Neural cell (in vitro differentiated cells): Measurements from ENCODE around the gene TCFL5. TPM values are rescaled to one million over a fixed set of nuclear protein-coding genes. Genes with fewer than 3 reads are reported as not detected.

Experiments
- H2AFZ ChIP-seq: fragments of 200-600, 300-800 bp; sonication (generic), shearing (Covaris generic); 2 replicates; pipeline ENCODE4 v1.6.0; 2014; ENCODE audit warnings: low read depth, mild to moderate bottlenecking, antibody characterized with exemption, low read length, moderate library complexity
- H3F3A ChIP-seq: fragments of 200-600 bp; shearing (Covaris generic); 2 replicates; pipeline ENCODE4 v1.6.1; 2016; ENCODE audit warnings: mild to moderate bottlenecking, moderate library complexity, mixed read lengths, antibody characterized with exemption, low read length; ENCODE audit not compliant: insufficient read depth, poor library complexity, severe bottlenecking
- H3K27ac ChIP-seq: fragments of 200-600, 300-800 bp; sonication (generic), shearing (Covaris generic); 2 replicates; pipeline ENCODE4 v1.5.1; 2014; ENCODE audit warnings: mild to moderate bottlenecking, low read length, moderate library complexity
- H3K27me3 ChIP-seq: fragments of 300-800, 200-600 bp; sonication (generic), shearing (Covaris generic); 2 replicates; pipeline ENCODE4 v1.6.0; 2014; ENCODE audit warnings: mild to moderate bottlenecking, low read depth, low read length, moderate library complexity; ENCODE audit not compliant: insufficient read depth
- H3K36me3 ChIP-seq: fragments of 300-800, 200-600 bp; sonication (generic), shearing (Covaris generic); 2 replicates; pipeline ENCODE4 v1.5.1; 2014; ENCODE audit warnings: mild to moderate bottlenecking, antibody characterized with exemption, low read length, moderate library complexity; ENCODE audit not compliant: insufficient read depth
- H3K4me2 ChIP-seq: fragments of 300-800, 200-600 bp; sonication (generic), shearing (Covaris generic); 2 replicates; pipeline ENCODE4 v1.6.0; 2014; ENCODE audit warnings: mild to moderate bottlenecking, low read length
- H3K4me3 ChIP-seq: fragments of 300-800, 200-600 bp; sonication (generic), shearing (Covaris generic); 2 replicates; pipeline ENCODE4 v1.5.1; 2014; ENCODE audit warnings: mild to moderate bottlenecking, low read length, moderate library complexity
- H3K79me2 ChIP-seq: fragments of 200-600 bp; shearing (Covaris generic); replicated peaks from 2 replicates; pipeline ENCODE4 v1.6.0; 2014; ENCODE audit warnings: mild to moderate bottlenecking, low read length, moderate library complexity; ENCODE audit not compliant: insufficient read depth
- H3K9ac ChIP-seq: fragments of 300-800, 200-600 bp; sonication (generic), shearing (Covaris generic); 2 replicates; pipeline ENCODE4 v1.6.1; 2016; ENCODE audit warnings: mild to moderate bottlenecking, low read length, mixed read lengths
- H3K9me2 ChIP-seq: fragments of 200-600 bp; shearing (Covaris generic); 2 replicates; pipeline ENCODE4 v1.6.1; 2016; ENCODE audit warnings: mild to moderate bottlenecking, low read length, mixed read lengths; ENCODE audit not compliant: insufficient read depth
- H3K9me3 ChIP-seq: fragments of 200-600, 300-800 bp; sonication (generic), shearing (Covaris generic); 2 replicates; pipeline ENCODE4 v1.6.1; 2016; ENCODE audit warnings: mild to moderate bottlenecking, mixed run types, low read length, moderate library complexity, mixed read lengths
- H4K20me1 ChIP-seq: fragments of 200-600 bp; shearing (Covaris generic); 2 replicates; pipeline ENCODE4 v1.6.1; 2016; ENCODE audit warnings: mild to moderate bottlenecking, mixed run types; ENCODE audit not compliant: insufficient read depth
- EP300 ChIP-seq: fragments of 450-650 bp; conservative IDR thresholded peaks from 2 replicates; pipeline ENCODE4 v1.6.1; 2014; ENCODE audit warnings: antibody characterized with exemption, mild to moderate bottlenecking, moderate library complexity; ENCODE audit not compliant: poor library complexity, severe bottlenecking
- EZH2 ChIP-seq: fragments of 200-600, 300-800 bp; shearing (Covaris generic), sonication (generic); IDR thresholded peaks from 2 replicates; pipeline ENCODE4 v1.6.1; 2014; ENCODE audit warnings: antibody characterized with exemption, low read length, borderline replicate concordance, mild to moderate bottlenecking; ENCODE audit not compliant: insufficient read depth, poor library complexity, severe bottlenecking
- MXI1 ChIP-seq: fragments of 450-650 bp; conservative IDR thresholded peaks from 2 replicates; pipeline ENCODE4 v1.6.1; 2014; ENCODE audit warnings: antibody characterized with exemption, mild to moderate bottlenecking; ENCODE audit not compliant: poor library complexity, severe bottlenecking
- POLR2AphosphoS5 ChIP-seq: IDR thresholded peaks from 2 replicates; pipeline ENCODE4 v1.6.1; 2012
- RAD21 ChIP-seq: fragments of 450-650 bp; conservative IDR thresholded peaks from 2 replicates; pipeline ENCODE4 v1.6.1; 2014; ENCODE audit warnings: antibody characterized with exemption, mild to moderate bottlenecking, moderate library complexity
- SMC3 ChIP-seq: fragments of 450-650 bp; conservative IDR thresholded peaks from 2 replicates; pipeline ENCODE4 v1.6.1; 2014; ENCODE audit warnings: antibody characterized with exemption, mild to moderate bottlenecking, moderate library complexity; ENCODE audit not compliant: poor library complexity
- TAF1 ChIP-seq: IDR thresholded peaks from 2 replicates; pipeline ENCODE4 v1.6.1; 2012; ENCODE audit warnings: low read depth
- polyA plus RNA-seq: library from polyadenylated mRNA; depleted of rRNA; stranded (reverse); fragments of >200 nt; gene quantifications from 2 replicates; pipeline ENCODE4 v1.2.3, GENCODE V29; 2014
- TF ChIP-seq, protein P1 (sequence below): fragments of 450-650 bp; IDR thresholded peaks from 2 replicates; pipeline ENCODE4 v1.5.1; 2014; ENCODE audit warnings: antibody characterized with exemption, mild to moderate bottlenecking, moderate library complexity; ENCODE audit not compliant: poor library complexity, severe bottlenecking
- TF ChIP-seq, protein P2 (sequence below): IDR thresholded peaks from 2 replicates; pipeline ENCODE4 v1.6.1; 2012; ENCODE audit warnings: borderline replicate concordance

Gene TCFL5
- polyA plus RNA-seq, 1 donor from 2014 or later = 9.8 TPM

DNA sequence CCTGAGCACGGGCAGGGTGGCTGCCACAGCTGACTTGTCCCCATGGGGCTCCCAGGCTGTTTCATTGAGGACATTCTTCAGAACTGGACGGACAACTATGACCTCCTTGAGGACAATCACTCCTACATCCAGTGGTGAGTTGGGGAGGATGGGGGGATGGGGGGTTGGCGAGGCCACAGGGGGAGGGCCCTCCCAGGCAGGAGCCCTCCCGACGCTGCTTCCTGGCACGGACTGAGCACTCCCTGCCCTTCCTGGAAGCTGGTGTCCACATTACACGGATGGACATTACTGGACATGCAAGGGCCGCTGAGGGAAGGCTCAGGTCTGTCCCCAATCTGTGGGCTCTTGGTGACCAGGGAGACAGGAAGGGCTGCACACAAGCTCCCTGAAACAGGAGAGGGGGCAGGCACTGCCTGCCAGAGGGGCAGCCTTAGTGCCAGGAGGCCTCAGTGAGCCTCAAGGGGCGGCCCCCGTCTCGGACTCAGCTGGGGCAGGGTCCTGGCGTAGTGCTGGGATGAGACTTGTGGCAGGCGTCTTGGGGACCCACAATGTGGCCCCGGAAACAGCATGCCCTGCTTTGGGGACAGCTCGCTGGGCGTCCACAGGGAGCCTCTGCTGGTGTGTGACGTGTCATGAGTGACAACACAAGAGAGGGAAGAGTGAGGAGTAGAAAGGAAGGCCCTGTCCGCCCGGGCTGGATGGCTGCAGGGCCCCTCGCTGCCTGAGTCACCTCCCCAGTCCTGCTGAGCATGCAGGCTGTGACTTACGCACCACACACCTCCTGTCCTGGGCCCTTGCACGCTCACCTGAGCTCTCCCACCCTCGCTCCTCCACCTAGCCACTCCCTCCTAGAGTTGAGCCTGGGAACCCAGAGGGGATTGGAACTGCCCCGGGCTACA lies 51.8 kb downstream of the TCFL5 start:
- Histone ChIP-seq H3K79me2 (peaks cover 3% of the 10 kb centered on the region), H4K20me1 (no peaks in the 10 kb centered on the region), H3K36me3 (no peaks in the 10 kb centered on the region), H2AFZ (no peak overlapping the region), H3K9me2 (no peaks in the 10 kb centered on the region), H3K9me3 (no peaks in the 10 kb centered on the region), H3F3A (no peaks in the 10 kb centered on the region), H3K9ac (no peak overlapping the region), H3K27me3 (no peaks in the 10 kb centered on the region), H3K27ac (no peak overlapping the region), H3K4me3 (no peak overlapping the region), H3K4me2 (no peak overlapping the region)
- no peak for TF ChIP-seq RAD21
- TF ChIP-seq, protein P1, sequence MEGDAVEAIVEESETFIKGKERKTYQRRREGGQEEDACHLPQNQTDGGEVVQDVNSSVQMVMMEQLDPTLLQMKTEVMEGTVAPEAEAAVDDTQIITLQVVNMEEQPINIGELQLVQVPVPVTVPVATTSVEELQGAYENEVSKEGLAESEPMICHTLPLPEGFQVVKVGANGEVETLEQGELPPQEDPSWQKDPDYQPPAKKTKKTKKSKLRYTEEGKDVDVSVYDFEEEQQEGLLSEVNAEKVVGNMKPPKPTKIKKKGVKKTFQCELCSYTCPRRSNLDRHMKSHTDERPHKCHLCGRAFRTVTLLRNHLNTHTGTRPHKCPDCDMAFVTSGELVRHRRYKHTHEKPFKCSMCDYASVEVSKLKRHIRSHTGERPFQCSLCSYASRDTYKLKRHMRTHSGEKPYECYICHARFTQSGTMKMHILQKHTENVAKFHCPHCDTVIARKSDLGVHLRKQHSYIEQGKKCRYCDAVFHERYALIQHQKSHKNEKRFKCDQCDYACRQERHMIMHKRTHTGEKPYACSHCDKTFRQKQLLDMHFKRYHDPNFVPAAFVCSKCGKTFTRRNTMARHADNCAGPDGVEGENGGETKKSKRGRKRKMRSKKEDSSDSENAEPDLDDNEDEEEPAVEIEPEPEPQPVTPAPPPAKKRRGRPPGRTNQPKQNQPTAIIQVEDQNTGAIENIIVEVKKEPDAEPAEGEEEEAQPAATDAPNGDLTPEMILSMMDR = no peak
- TF ChIP-seq TAF1 = no peak
- TF ChIP-seq EZH2 = no peak
- TF ChIP-seq, protein P2, sequence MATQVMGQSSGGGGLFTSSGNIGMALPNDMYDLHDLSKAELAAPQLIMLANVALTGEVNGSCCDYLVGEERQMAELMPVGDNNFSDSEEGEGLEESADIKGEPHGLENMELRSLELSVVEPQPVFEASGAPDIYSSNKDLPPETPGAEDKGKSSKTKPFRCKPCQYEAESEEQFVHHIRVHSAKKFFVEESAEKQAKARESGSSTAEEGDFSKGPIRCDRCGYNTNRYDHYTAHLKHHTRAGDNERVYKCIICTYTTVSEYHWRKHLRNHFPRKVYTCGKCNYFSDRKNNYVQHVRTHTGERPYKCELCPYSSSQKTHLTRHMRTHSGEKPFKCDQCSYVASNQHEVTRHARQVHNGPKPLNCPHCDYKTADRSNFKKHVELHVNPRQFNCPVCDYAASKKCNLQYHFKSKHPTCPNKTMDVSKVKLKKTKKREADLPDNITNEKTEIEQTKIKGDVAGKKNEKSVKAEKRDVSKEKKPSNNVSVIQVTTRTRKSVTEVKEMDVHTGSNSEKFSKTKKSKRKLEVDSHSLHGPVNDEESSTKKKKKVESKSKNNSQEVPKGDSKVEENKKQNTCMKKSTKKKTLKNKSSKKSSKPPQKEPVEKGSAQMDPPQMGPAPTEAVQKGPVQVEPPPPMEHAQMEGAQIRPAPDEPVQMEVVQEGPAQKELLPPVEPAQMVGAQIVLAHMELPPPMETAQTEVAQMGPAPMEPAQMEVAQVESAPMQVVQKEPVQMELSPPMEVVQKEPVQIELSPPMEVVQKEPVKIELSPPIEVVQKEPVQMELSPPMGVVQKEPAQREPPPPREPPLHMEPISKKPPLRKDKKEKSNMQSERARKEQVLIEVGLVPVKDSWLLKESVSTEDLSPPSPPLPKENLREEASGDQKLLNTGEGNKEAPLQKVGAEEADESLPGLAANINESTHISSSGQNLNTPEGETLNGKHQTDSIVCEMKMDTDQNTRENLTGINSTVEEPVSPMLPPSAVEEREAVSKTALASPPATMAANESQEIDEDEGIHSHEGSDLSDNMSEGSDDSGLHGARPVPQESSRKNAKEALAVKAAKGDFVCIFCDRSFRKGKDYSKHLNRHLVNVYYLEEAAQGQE = no peak
- TF ChIP-seq MXI1 = no peak
- no peak for TF ChIP-seq POLR2AphosphoS5
- TF ChIP-seq SMC3 = no peak
- no peak for TF ChIP-seq EP300

DNA sequence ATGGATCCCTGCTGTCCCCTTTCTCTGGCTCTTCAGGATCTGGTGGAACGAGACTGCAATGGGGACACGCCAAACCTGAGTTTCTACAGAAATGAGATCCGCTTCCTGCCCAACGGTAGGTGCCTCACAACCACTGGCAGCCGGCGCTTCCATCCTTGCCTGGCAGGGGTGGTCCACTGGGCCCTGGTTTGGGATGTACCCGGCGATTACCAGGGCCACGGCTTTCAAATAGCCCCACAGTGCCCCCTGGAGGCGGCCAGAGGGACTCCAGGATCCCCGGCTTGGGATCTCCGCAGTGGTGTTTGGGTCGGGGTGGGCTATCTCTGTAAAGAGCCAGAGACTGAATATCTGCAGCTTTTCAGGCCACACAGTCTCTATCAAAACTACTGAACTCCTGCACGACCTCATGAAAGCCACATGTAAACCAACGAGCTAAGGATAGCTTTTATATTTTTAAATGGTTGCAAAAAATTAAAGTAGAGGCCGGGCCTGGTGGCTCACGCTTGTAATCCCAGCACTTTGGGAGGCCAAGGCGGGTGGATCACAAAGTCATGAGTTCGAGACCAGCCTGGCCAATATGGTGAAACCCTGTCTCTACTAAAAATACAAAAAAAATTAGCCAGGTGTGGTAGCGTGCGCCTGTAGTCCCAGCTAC lies 53.3 kb downstream of the TCFL5 start:
- Histone ChIP-seq H3K9ac (no peak overlapping the region), H3K9me2 (no peaks in the 10 kb centered on the region), H3K4me3 (no peak overlapping the region), H3K27ac (no peak overlapping the region), H3K27me3 (no peaks in the 10 kb centered on the region), H4K20me1 (no peaks in the 10 kb centered on the region), H3K36me3 (no peaks in the 10 kb centered on the region), H3K9me3 (no peaks in the 10 kb centered on the region), H3K4me2 (no peak overlapping the region), H3K79me2 (peaks cover 3% of the 10 kb centered on the region), H3F3A (no peaks in the 10 kb centered on the region), H2AFZ (no peak overlapping the region)
- TF ChIP-seq RAD21 (peak; percentile 81), SMC3 (peak; percentile 84), POLR2AphosphoS5 (no peak), EZH2 (no peak), EP300 (no peak), MXI1 (peak; percentile 27)
- TF ChIP-seq, protein P1 = peak; percentile 90
